Measurements from ENCODE around the gene MOB3A.
"Not testable (repeated sequence)": the region's sequence is repeated elsewhere in the genome, so short reads cannot be mapped to it uniquely, and the experiment has no call there.

The MOB3A gene

DNA sequence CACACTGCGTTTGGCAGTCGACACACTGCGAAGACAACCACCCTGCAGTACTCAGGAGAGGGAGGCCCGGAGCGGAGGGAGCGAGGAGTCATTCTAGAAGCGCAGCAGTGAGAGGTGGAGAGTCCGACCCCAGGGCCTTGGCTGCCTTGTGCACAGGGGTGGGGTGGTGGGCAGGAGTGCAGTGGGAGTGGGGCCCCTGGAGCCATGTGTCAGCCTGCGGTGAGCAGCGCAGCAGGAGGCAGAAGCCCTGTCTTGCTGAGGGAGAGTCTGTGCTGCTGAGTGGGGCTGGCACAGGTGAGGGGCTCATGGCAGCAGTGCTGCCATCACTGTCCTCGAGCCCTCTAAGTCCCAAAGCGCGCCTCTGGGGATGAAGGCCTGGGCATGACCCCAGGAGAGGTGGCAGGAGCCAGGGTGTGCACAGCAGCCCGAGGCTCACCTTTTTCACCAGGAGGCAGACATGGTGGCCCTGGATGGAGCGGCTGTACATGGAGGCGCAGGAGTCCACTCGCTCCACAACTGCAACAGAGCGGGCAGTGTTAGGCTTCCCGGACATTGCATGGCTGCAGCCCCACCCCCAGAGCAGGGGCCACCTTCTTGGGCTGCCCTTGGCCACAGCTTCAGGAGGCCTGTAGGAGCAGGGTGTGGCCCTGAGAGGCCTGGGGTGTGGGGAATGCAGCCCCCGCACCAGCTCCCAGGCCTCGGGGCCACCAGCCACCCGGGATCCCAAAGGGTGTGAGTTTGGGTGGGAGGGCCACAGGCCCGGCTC lies 12.3 kb upstream of the MOB3A start:
- DNase-seq (ENCODE audit: low spot score) = no peak

- no peak for DNase-seq (ENCODE audit: low spot score)
These were observed 7.0 kb upstream of the MOB3A start for GRCh38 chr19:2103045-2103707.

- no peak for DNase-seq (ENCODE audit: low spot score)
These were observed 5.5 kb upstream of the MOB3A start for GRCh38 chr19:2101417-2102335.

DNA sequence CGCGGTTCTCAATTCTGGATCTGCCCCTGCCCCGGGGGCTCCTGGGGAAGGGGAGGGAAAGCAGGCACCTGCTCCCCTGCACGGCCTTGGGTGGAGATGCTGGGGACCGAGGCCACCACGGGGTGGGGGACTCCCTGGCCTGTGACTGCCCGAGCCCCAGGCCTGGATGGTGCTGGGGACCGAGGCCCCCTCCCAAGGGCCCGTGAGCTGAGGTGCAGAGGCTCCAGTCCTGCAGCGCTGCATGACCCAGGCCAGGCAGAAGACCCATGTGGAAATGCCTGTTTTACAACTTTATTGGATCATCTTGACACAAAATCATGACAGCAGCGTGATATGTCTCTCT lies 4.6 kb upstream of the MOB3A start:
- DNase-seq (ENCODE audit: low spot score) = no peak

DNA sequence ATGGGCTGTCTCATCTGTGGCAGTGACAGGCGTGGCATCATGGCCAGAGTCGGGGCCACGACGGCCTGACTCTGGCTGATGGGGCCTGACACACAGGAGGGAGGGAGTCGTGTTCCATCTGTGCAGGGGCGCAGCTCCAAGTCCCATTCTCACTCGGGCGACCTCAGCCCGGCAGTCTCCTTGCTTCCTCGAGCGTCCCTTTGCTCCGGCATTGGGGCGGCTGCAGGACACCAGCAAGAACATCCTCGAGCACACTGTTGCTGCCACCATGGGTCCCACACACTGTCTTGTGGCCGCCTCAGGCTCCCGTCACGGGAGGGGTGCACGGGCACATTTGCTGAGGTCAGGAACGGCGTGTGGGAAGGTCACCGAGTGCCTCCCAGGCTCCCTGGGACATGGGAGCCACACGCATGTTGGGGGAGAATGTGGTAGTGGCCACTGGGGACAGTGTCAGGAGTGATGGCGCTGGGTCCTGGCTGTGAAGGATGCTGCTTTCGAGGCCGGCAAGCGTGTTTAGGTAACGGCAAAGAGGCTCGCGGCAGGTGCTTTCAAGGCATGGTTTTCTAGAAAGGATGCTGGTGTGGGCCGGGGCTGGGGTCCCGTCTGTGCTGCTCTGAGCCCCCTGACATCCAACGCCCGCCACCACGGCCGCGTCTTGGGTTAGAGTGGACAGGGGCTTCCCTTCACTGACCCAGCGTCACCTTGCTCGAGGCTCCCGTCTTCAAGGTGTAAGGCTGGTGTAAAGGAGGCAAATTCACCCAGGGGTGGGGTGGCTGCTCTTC lies 4.0 kb upstream of the MOB3A start:
- no peak for DNase-seq (ENCODE audit: low spot score)

- DNase-seq (ENCODE audit: low spot score) = no peak
These were observed 3.0 kb upstream of the MOB3A start for GRCh38 chr19:2099054-2099501.

GRCh38 chr19:2097886-2098327 lies 1.8 kb upstream of the MOB3A start:
- DNase-seq (ENCODE audit: low spot score) = no peak

- no peak for DNase-seq (ENCODE audit: low spot score)
These were observed 1.2 kb upstream of the MOB3A start for GRCh38 chr19:2097203-2097885.

DNA sequence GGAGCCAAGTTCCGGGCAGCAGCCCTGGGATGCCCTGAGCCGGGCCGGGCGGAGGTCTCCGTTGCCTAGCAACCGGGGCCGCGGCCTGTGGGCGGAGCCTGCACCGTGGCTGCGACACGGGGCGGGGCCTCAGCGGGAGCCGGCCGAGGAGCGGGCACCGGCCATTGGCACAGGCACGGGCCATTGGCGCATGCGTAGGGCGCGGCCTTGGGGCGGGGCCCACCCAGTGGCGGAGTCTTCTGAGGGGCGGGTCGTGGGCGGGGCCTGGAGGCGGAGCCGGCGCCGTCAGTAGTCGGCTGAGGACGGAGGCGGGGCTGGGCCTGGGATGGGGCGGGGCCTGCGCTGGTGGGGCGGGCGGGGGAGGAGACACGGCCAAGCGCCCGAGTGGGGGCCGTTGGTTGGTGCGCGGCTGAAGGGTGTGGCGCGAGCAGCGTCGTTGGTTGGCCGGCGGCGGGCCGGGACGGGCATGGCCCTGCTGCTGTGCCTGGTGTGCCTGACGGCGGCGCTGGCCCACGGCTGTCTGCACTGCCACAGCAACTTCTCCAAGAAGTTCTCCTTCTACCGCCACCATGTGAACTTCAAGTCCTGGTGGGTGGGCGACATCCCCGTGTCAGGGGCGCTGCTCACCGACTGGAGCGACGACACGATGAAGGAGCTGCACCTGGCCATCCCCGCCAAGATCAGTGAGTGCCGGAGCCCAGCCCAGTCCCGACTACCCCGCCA lies 515 bp upstream of the MOB3A start, which contains the start of gene IZUMO4:
Gene IZUMO4 (plus strand): TSS at position 436 of the 723 bp plus-strand sequence. CDS start 31 bp downstream, at position 467.
- DNase-seq (ENCODE audit: low spot score) = peak; percentile 99

GRCh38 chr19:2091926-2092525 lies 4.1 kb downstream of the MOB3A start:
- DNase-seq (ENCODE audit: low spot score) = not testable (repeated sequence)

GRCh38 chr19:2089727-2090053 lies 6.4 kb downstream of the MOB3A start:
- DNase-seq (ENCODE audit: low spot score) = no peak

DNA sequence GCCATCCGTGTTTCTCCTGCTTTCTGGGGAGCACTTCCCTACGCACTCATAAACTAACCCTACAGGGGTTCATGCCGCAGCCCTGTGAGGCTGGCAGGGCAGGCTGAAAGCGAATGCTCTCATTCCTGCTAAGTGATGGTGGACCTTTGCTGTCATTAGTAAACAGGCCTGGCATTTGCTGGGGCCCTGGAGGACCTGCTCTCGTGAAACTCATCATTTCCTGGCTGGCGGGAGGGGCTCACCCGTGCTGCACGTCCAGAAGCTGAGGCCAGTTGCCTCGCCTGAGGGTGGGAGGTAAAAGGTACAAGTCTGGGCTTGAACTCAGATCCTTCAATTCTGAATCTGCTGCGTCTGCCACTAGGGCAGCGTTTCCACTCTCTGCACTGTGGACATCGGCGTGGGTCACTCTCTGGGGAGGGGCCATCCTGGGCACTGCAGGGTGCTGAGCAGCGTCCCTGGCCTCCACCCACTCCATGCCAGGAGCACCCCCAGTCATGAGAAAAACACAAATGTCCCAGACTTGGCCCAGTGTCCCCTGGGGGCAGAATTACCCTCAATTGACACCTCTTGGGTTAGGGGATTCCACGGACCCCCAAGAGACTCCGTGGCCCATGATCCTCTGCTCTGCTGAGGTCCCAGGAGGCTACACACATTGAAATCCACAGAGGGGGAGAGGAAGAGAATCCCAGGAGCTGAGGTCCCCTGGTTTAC lies 7.0 kb downstream of the MOB3A start:
- DNase-seq (ENCODE audit: low spot score) = no peak

- DNase-seq (ENCODE audit: low spot score) = no peak
These were observed 8.5 kb downstream of the MOB3A start for GRCh38 chr19:2087621-2088100.

DNA sequence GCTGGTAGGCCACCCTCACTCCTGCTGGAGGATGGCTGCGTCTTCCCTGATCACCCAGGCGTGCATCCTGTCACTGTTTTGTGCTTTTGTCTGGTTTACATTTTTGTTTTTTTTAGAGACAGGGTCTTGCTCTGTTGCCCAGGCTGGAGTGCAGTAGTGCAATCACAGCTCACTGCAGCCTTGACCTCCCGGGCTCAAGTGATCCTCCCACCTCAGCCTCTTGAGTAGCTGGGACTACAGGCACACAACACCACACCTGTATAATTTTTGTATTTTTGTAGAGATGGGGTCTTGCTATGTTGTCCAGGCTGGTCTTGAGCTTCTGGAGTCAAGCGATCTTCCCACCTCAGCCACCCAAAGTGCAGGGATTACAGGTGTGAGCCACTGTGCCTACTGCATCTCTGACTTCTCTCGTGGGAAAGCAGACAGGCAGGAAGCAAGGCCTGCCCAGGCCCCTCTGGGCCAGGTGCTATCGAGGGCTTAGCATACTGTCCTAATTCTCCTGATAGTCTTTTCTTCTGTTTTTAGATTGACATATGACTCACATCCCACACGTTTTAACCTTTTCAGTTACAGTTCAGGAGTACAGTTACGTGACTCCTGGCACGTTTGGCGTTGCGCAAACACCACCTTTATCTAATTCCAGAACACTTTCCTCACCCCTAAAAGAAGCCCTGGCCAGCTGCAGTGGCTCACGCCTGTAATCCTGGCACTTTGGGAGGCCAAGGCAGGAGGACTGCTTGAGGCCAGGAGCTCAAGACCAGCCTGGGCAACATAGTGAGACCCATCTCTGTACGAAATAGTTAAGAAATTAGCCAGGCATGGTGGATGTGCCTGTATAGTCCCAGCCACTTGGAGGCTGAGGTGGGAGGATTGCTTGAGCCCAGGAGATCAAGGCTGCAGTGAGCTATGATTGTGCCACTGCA lies 9.2 kb downstream of the MOB3A start:
- not testable (repeated sequence) for DNase-seq (ENCODE audit: low spot score)

GRCh38 chr19:2084993-2085720 lies 11.0 kb downstream of the MOB3A start:
- no peak for DNase-seq (ENCODE audit: low spot score)

DNA sequence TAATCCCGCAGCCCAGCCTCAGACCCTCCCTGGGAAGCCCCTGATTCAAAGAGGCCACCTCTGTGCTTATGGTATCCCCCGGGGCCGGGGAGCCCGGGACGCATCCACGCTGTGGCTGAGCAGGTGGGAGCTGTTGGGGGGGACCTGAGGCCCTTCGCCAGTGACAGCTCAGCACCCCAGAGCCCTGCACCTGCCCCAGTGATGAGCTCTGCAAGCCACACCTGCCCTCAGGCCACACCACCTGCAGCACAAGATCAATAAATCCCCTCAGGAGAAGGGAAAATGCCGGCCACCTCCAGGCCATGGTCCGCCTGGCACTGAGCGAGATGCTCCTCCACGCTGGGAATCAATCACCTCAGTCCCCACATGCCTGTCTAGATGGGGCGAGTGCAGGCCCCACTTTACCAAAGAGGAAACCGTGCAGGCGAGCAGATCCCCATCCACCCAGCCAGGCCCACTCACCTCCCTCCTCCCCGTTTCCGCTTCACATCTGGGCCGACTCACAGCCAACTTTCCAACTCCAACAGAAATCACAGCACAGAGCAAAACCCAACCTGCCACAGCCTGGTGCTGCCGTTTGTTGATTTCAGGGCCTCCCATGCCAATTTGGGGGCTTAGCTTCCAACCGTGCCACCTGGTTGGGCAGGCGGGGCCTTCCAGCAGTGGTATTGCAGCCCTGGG lies 12.8 kb downstream of the MOB3A start:
- no peak for DNase-seq (ENCODE audit: low spot score)

All from AG08395 (cell line).